Pancreas (tissue), 10 donors: Measurements from ENCODE around the gene IRF5. TPM values are rescaled to one million over a fixed set of nuclear protein-coding genes. Genes with fewer than 3 reads are reported as not detected.
A peak's percentile ranks its signal among the peaks of the same experiment; 100 is the strongest.

Experiments used
- ATAC-seq, 4 donors: fragments of 200-7000 bp; cut with Tn5 transposase; one replicate each; pipeline versions ENCODE4 v1.8.0 to v1.9.1; 2020; ENCODE audit warnings: mild to moderate bottlenecking in 4 of 4, moderate library complexity in 4 of 4
- DNase-seq, 6 donors: peaks; one replicate each; pipeline ENCODE4 v3.0.0-alpha.2; 2020
- FAIRE-seq: peaks from 2 replicates; lab custom pipeline; 2012; peaks lifted over from hg19 to GRCh38; lab: Jason Lieb, UNC
- H3K27ac ChIP-seq, 4 donors: fragments of 200-600 bp; sonication (generic); 1 replicate in 3 of 4; 2 replicates in 1 of 4; pipeline versions ENCODE4 v1.5.0 to v1.8.0; 2020
- H3K27me3 ChIP-seq, 4 donors: fragments of 200-600 bp; one replicate each; pipeline ENCODE4 v1.8.0; 2021
- H3K36me3 ChIP-seq, 3 donors: fragments of 200-600 bp; sonication (generic) in 1 of 3; one replicate each; pipeline versions ENCODE4 v1.5.0 to v1.8.0; 2020 to 2021
- H3K4me1 ChIP-seq, 3 donors: fragments of 200-600 bp; one replicate each; pipeline ENCODE4 v1.8.0; 2021
- H3K4me3 ChIP-seq, 4 donors: fragments of 200-600 bp; sonication (generic) in 2 of 4; one replicate each; pipeline versions ENCODE4 v1.5.0 to v1.8.0; 2020 to 2021
- H3K9me3 ChIP-seq, 4 donors: fragments of 200-600 bp; one replicate each; pipeline ENCODE4 v1.8.0; 2021
- WGBS, 2 donors: extraction: QIAGEN DNeasy Blood & Tissue Kit; methylation state at CpG; one replicate each; pipeline ENCODE4 v1.1.7; 2013; 5-methylcytosine and 5-hydroxymethylcytosine counted together
- intact Hi-C, 3 donors: fragments of 100-400 bp; cut with DNase I; formaldehyde crosslinking; loops; one replicate each; pipeline versions ENCODE4 v1.11.1 to v1.14.2; 2022
- polyA plus RNA-seq, 2 donors: library from polyadenylated mRNA; stranded (reverse); fragments of 200-250 nt; gene quantifications; one replicate each; pipeline ENCODE4 v1.2.3, GENCODE V29; 2013
- total RNA-seq, 6 donors: library from RNA; stranded (reverse); fragmentation: NEBNext Ultra II Directional in 4 of 6; extraction: Animal tissue kit (Norgen Biotek cat#: 25700) in 4 of 6; gene quantifications; one replicate each; pipeline versions ENCODE4 v1.2.1 to v1.2.4, GENCODE V29; 2021 to 2023
- TF ChIP-seq, protein P1 (sequence below), 4 donors: fragments of 200-600 bp; sonication (generic) in 3 of 4; IDR thresholded peaks; one replicate each; pipeline versions ENCODE4 v1.5.0 to v1.8.0; 2021; ENCODE audit warnings: antibody characterized with exemption in 4 of 4
- donor health status: healthy with polysubstance abuse.
- donor health status: DM: no; HTN: no; CAD: no; lungs with moderate emphysema.
- donor health status: DM: no; HTN: no; CAD: no.
- donor health status: control.
- donor health status: control.
- donor health status: Bipolar disorder and iron deficiency.
- donor health status: DM: yes; HTN: yes; CAD: no.
- donor health status: DM: no; HTN: no; CAD: no.
- donor health status: DM: no; HTN: no; CAD: no.
- donor health status: DM: yes; HTN: yes; CAD: no.

The IRF5 gene
- total and polyA plus RNA-seq, 8 donors, result 3.2 to 12.4 (median 5.1) TPM

DNA sequence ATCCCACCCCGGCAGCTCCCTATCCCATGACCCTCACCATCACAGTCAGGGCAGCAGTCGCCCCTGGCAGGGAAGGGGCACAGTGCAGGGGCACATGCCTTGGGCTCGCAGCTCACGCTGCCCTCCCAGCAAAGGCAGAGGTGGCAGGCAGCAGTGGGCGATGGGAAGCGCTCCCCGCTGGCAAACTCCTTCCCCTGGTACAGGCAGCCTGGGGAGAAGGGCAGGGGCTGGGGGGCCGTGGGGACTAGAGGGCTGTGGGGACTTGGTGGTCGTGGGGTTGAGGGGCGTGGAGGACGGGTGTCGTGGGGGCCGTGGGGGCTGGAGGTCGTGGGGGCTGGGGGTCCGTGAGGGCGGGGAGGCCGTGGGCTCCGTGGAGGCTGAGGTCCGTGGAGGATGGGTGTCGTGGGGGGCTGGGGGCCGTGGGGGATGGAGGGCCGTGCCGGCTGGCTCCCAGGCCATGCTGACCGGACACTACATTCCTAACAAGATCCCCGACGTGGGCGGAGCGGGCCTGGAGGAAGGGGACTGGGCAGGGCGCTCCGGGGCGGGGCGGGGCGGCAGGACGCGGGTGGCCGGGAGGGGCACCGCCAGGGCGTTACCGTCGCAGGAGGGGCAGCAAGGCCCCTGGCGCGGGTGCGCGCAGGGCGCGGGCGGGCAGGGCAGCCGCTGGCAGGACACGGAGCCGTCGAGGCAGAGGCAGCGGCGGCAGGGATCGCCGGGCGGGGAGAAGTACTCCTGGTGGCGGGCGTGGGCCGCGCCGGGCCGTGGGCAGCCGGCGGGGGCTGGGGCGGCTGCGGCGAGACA is 47.2 kb upstream of the IRF5 start:
- Histone ChIP-seq H3K36me3 (no peaks in the 10 kb centered on the region), H3K27me3 (peaks cover 0 to 7% (median 0%) of the 10 kb centered on the region in 4 donors), H3K4me1 (no peaks in the 10 kb centered on the region), H3K27ac (no peak overlapping the region), H3K9me3 (no peaks in the 10 kb centered on the region), H3K4me3 (peak overlapping the region in 3 of 4 donors; percentile 12 to 33 (median 26))
- no peak for FAIRE-seq
- DNase-seq, result peak in 1 of 6 donors; percentile 67
- ATAC-seq, result peak in 3 of 4 donors; percentile 32 to 44 (median 33)
- intact Hi-C loops, result no loop called here
- TF ChIP-seq, protein P1, sequence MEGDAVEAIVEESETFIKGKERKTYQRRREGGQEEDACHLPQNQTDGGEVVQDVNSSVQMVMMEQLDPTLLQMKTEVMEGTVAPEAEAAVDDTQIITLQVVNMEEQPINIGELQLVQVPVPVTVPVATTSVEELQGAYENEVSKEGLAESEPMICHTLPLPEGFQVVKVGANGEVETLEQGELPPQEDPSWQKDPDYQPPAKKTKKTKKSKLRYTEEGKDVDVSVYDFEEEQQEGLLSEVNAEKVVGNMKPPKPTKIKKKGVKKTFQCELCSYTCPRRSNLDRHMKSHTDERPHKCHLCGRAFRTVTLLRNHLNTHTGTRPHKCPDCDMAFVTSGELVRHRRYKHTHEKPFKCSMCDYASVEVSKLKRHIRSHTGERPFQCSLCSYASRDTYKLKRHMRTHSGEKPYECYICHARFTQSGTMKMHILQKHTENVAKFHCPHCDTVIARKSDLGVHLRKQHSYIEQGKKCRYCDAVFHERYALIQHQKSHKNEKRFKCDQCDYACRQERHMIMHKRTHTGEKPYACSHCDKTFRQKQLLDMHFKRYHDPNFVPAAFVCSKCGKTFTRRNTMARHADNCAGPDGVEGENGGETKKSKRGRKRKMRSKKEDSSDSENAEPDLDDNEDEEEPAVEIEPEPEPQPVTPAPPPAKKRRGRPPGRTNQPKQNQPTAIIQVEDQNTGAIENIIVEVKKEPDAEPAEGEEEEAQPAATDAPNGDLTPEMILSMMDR (IDR thresholded peaks at IDR 0.05), result no peak
- WGBS, 2 donors, result 28 to 33% methylated on average over 40 to 67 of the region's 67 CpGs

- 33 to 38% methylated on average over 35 to 41 of the region's 41 CpGs for WGBS, 2 donors
- ATAC-seq, result peak; percentile 17 to 56 (median 35)
- intact Hi-C loops, result no loop called here
- Histone ChIP-seq H3K27me3 (peaks cover 0 to 7% (median 0%) of the 10 kb centered on the region in 4 donors), H3K9me3 (no peaks in the 10 kb centered on the region), H3K36me3 (no peaks in the 10 kb centered on the region), H3K27ac (no peak overlapping the region), H3K4me1 (no peaks in the 10 kb centered on the region), H3K4me3 (peak overlapping the region in 3 of 4 donors; percentile 12 to 33 (median 26))
- DNase-seq, result peak in 1 of 6 donors; percentile 74
- no peak for FAIRE-seq
- TF ChIP-seq, protein P1 (IDR thresholded peaks at IDR 0.05), result no peak
Observed at GRCh38 chr7:128891110-128891941, 46.4 kb upstream of the IRF5 start.

DNA sequence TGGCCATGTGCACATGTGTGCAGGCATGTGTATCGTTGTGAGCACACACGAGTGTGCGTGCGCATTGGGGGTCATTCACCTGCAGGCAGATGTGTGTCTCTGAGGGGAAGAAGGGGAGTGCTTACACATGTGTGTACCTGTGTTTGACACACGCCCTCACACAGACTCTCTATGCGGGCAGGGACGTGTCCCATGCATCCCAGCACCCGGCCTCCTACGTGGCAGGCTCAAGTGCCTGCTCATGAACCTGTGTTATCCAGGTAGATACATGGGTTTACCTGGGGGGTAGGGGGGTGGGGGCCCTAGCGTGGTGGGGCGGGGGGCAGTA is 45.8 kb upstream of the IRF5 start:
- TF ChIP-seq, protein P1 (IDR thresholded peaks at IDR 0.05), result no peak
- 87 to 88% methylated on average over 11 of the region's 11 CpGs for WGBS, 2 donors
- Histone ChIP-seq H3K9me3 (no peaks in the 10 kb centered on the region), H3K4me1 (no peaks in the 10 kb centered on the region), H3K36me3 (no peaks in the 10 kb centered on the region), H3K4me3 (no peak overlapping the region), H3K27me3 (peaks cover 0 to 7% (median 0%) of the 10 kb centered on the region in 4 donors), H3K27ac (no peak overlapping the region)
- ATAC-seq (no peak), DNase-seq (no peak), FAIRE-seq (no peak)
- intact Hi-C loops, result no loop called here

GRCh38 chr7:128892521-128893250 is 45.0 kb upstream of the IRF5 start:
- no peaks in the 10 kb centered on the region for H3K4me1 ChIP-seq
- DNase-seq (peak in 1 of 6 donors; percentile 51), FAIRE-seq (no peak), ATAC-seq (peak in 1 of 4 donors; percentile 36)
- TF ChIP-seq, protein P1 (IDR thresholded peaks at IDR 0.05), result no peak
- peaks cover 0 to 7% (median 0%) of the 10 kb centered on the region in 4 donors for H3K27me3 ChIP-seq
- no peak overlapping the region for H3K27ac ChIP-seq
- intact Hi-C loops, result no loop called here
- no peaks in the 10 kb centered on the region for H3K36me3 ChIP-seq
- WGBS, 2 donors, result 79 to 83% methylated on average over 11 to 13 of the region's 13 CpGs
- no peaks in the 10 kb centered on the region for H3K9me3 ChIP-seq
- H3K4me3 ChIP-seq, result no peak overlapping the region
